GM19468 (cell line): ENCODE results near the gene TBX2.

Experiments
- ATAC-seq: cut with Tn5 transposase; IDR thresholded peaks from one replicate; pipeline ENCODE4 v1.9.1; 2021; ENCODE audit warnings: mild to moderate bottlenecking, moderate library complexity, moderate number of reproducible peaks; ENCODE audit not compliant: unreplicated experiment; ENCODE audit errors: extremely low read depth

The TBX2 gene

GRCh38 chr17:61368049-61368831, 31.4 kb upstream of the TBX2 start:
- ATAC-seq, result no peak

- no peak for ATAC-seq
Observed at GRCh38 chr17:61368832-61369450, 30.7 kb upstream of the TBX2 start.

DNA sequence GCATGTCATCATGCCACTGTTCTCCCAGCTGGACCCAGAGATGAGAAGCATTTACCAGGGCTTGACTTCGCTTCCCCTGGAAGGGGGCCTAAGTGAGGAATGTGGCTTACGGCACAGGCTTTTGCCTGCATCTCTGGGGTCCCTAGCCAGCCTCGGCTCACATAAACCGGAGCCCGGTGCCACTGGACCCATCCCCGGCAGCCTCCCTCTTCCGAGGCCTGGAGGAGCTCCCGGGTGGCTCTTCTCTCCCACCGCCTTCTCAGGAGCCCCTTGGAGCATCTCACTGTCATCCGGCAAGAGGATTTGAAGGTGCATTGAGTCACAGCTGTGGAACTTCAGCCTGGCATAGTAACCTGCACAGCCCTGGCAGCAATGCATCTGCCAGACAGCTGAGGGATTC, 29.9 kb upstream of the TBX2 start:
- no peak for ATAC-seq

DNA sequence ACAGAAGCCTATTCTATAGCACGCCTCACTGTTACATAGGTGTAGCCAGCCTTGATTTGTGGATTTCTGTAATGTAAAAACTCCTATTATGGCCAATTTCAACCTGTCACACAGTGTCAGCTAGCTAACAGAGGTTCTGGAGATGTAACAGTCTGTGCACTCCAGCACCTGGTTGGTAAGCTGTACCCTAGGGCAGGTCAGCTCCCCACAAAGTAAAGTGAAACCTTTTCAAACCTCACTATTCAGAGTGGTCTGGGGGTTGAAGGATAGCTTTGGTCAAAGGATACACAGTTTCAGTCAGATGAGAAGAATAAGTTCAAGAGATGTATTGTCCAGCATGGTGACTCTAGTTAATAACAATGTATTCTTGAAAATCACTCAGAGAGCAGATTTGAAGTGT, 28.5 kb upstream of the TBX2 start:
- no peak for ATAC-seq

DNA sequence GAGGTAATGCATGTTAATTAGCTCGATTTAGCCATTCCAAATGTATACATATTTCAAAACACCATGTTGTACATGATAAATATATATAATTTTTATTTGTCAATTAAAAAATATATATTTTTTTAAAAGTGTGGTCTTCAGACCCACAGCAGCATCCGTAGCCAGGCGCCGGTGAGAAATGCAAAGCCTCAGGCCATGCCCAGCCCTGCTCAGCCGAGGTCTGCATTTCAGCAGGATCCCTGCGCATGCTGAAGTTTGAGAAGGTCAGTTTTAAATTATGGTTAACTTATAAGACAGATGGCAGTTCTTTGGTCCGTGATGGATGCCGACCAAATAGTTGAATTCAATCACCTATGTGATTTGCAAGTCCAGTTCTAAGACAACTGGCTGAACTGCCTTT, 28.0 kb upstream of the TBX2 start:
- no peak for ATAC-seq

GRCh38 chr17:61372436-61372835, 27.2 kb upstream of the TBX2 start:
- no peak for ATAC-seq

DNA sequence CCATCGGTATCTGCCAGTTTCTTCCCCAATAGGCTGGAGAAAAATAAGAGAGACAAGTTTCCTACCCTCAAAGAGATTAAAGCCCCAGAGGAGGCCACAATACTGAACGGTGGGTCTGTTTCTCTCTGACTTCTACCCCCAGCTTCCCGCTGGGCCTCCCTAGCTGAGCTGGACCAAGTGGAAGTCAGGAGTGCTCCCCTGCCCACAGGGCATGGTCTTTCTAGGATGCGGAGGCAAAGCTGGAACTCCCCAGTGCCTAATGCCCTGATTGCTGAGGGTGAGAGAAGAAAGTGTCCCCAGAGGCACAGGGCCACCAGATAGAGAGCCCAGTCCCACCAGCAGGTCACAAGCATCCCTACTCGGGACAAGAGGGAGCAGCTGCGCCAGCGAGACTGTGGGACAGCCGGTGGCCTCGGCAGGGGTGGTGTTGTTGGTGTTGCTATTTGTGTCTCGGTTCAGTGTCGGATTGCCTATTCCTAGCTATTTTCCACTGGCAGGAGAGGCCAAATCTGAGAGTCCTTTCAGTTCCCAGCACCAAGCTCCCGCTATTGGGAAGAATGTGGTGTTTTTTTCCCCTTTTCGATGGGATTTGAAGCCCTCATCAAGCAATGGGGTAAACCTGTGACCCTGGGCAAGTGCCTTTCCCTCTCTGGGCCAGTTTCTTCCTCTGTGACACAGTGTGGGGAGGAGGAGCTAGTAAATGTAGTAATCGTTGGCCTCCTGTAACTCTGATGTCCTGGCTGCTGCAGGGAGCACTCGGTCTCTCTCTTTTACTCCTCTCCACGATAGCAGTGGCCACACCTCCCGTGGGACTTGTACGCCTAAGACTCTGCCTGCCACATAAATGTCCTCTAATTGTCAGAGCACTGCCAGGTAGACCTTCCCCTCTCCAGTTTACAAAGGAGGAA, 22.5 kb upstream of the TBX2 start:
- no peak for ATAC-seq

GRCh38 chr17:61378658-61379456, 20.8 kb upstream of the TBX2 start:
- no peak for ATAC-seq

DNA sequence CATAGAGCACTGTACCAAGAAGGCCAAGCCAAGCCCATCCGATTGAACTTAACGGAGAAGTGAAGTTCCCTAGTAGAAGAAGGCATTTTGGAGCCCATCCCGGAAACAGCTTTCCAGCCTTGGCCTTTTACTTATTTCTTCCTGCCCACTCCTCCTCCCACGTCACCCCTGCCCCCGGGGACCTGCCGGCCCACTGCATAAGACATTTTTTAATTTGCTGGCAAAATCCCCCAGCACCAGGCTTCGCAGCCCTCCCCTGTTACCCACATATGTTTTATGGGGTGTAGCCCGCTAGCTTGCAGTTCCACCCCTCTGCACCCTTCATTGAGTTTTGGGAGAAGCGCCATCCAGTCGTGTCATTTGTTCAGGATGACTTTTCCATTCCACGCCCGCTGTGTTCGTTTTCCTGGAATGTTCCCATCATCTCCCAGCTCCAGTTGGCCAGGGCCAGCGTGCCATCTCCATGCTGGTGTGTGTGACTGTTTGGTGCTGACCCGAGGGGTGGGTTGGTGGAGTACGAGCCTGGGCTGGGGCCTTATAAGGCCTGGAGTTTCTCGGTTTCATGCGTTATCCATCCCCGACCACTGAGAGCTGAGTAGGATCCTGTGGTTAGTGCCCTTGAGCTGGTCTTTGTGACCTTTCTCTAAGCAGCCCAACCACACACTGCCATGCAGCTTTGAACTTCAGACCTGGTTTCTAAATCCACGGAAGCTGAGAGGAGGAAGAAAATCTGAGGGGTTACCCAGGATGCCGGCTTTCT, 20.0 kb upstream of the TBX2 start:
- ATAC-seq, result no peak

DNA sequence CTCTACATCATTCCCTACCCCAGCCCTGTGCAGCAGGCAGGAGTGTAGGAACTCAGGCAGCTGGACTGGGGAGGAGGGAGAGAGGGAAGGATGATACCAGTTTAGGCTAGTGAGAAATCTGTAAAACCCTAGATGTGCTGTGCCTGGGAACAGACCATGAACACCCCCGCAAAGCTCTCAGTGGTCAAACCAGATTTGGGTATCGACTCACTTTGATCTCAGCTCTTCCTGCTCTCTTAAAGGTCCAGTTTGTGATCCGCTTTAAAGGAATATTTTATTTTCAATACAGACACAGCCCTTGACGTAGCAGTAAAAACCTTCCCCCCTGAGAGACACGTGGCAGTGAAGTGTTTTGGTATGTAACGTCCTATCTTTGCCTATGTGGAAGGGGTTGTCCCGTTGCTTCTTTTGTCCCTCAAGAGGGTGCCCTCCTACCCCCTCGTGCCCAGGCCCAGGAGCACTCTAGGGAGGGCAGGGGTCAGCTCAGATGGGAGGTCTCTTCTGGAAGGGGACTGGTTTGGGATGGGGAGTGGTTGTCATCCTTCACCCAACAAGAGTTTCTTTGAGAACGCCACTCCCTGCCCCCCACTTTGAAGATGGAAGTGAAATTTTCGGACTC, 19.3 kb upstream of the TBX2 start:
- ATAC-seq, result no peak

GRCh38 chr17:61380836-61381525, 18.7 kb upstream of the TBX2 start:
- ATAC-seq, result no peak

GRCh38 chr17:61381537-61381936, 18.1 kb upstream of the TBX2 start:
- no peak for ATAC-seq

- no peak for ATAC-seq
Observed at GRCh38 chr17:61382796-61383688, 16.6 kb upstream of the TBX2 start.

- no peak for ATAC-seq
Observed at GRCh38 chr17:61383689-61384201, 15.9 kb upstream of the TBX2 start.

- no peak for ATAC-seq
Observed at GRCh38 chr17:61384354-61384691, 15.3 kb upstream of the TBX2 start.

DNA sequence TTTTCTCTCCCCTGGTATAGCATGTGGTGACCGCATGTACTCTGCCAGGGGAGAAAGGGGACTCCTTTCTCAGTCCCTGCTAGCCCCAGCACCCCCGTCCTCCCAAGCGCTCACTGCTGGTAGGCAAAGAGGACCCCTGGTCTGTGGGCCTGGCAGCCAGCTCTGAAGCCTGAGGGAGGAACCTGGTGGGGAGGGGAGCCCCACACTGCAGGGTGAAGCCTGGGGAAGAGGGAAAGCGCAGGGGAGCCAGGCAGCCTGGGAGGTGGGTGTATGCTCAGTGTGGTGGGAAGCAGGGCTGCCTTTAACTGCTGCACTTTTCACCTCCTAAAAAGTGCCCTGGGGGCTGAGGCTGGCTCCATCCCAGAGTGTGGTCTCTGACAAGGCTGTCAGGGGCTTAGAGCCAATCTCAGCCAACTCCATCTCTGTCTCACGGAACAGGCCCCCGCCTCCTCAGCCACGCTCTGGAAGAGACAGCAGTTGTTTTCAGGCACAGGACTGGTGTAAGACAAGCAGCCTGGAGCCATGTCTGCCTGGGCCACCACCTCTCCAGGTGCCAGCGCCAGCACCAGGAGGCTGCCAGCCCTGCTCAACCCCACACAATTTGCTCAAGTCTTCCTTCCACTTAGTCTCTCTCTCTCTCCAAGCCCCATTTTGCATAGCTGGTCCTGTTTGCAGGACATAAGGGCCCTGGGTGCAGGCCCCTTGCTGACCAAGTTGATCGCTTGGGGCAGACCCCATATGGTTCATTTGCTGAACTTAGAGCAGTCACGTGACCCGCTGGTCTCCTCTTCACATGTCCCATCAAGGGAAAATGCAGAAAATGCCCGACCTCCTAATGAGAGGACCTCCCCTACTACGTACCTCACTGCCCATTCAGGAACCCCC, 14.7 kb upstream of the TBX2 start:
- no peak for ATAC-seq
